ENCODE measurements around the gene LYVE1.

Gene LYVE1

GRCh38 chr11:10603721-10604297 lies 35.3 kb upstream of the LYVE1 start:
- Histone ChIP-seq H2BK15ac (replicated peaks; ENCODE audit: low read depth) (no peak overlapping the region), H3K9ac (ENCODE audit: low read length) (no peak overlapping the region), H3K4ac (ENCODE audit: low read depth, low read length) (no peak overlapping the region), H3K18ac (ENCODE audit: low read length) (no peak overlapping the region), H3K27me3 (ENCODE audit: insufficient read depth, low read length, poor library complexity) (no peaks in the 10 kb centered on the region), H3K23ac (ENCODE audit: low read length) (no peak overlapping the region), H2AK5ac (ENCODE audit: low read length) (peak overlapping the region; percentile 18), H3K4me1 (ENCODE audit: control insufficient read depth, low read depth, low read length) (peaks cover 10% of the 10 kb centered on the region), H3K4me2 (ENCODE audit: low read length) (no peak overlapping the region), H2BK5ac (ENCODE audit: low read length) (no peak overlapping the region), H3K27ac (ENCODE audit: low read depth, low read length) (no peak overlapping the region), H4K8ac (ENCODE audit: low read depth, low read length) (no peak overlapping the region), H2BK120ac (ENCODE audit: low read depth, low read length) (no peak overlapping the region), H3K4me3 (ENCODE audit: low read length) (no peak overlapping the region), H3K56ac (ENCODE audit: low read length) (peak overlapping the region; percentile 11), H3K36me3 (ENCODE audit: control insufficient read depth, insufficient read depth, low read length) (no peaks in the 10 kb centered on the region), H3K79me1 (ENCODE audit: low read length) (no peaks in the 10 kb centered on the region), H3K79me2 (ENCODE audit: control insufficient read depth, insufficient read depth, low read length) (no peaks in the 10 kb centered on the region), H4K5ac (ENCODE audit: low read length) (no peak overlapping the region)
- DNase-seq = no peak
- WGBS (ENCODE audit: extremely low coverage, insufficient coverage, low lambda C conversion rate) = no CpG with 5 or more reads among the region's 5 CpGs

- no peak for DNase-seq
- WGBS (ENCODE audit: extremely low coverage, insufficient coverage, low lambda C conversion rate) = no CpG with 5 or more reads among the region's 12 CpGs
Measured at GRCh38 chr11:10602945-10603344, 34.5 kb upstream of the LYVE1 start.

GRCh38 chr11:10602366-10602765 lies 33.9 kb upstream of the LYVE1 start:
- H3K27me3 ChIP-seq (ENCODE audit: insufficient read depth, low read length, poor library complexity) = no peaks in the 10 kb centered on the region
- no peak overlapping the region for H3K18ac ChIP-seq (ENCODE audit: low read length)
- H2BK120ac ChIP-seq (ENCODE audit: low read depth, low read length) = no peak overlapping the region
- DNase-seq = no peak
- no CpG with 5 or more reads among the region's 7 CpGs for WGBS (ENCODE audit: extremely low coverage, insufficient coverage, low lambda C conversion rate)
- H4K8ac ChIP-seq (ENCODE audit: low read depth, low read length) = no peak overlapping the region
- H3K4ac ChIP-seq (ENCODE audit: low read depth, low read length) = no peak overlapping the region
- no peak overlapping the region for H3K23ac ChIP-seq (ENCODE audit: low read length)
- no peak overlapping the region for H2AK5ac ChIP-seq (ENCODE audit: low read length)
- H3K4me2 ChIP-seq (ENCODE audit: low read length) = no peak overlapping the region
- H3K27ac ChIP-seq (ENCODE audit: low read depth, low read length) = no peak overlapping the region
- peaks cover 10% of the 10 kb centered on the region for H3K4me1 ChIP-seq (ENCODE audit: control insufficient read depth, low read depth, low read length)
- H3K79me1 ChIP-seq (ENCODE audit: low read length) = no peaks in the 10 kb centered on the region
- no peak overlapping the region for H2BK5ac ChIP-seq (ENCODE audit: low read length)
- no peak overlapping the region for H3K9ac ChIP-seq (ENCODE audit: low read length)
- no peaks in the 10 kb centered on the region for H3K79me2 ChIP-seq (ENCODE audit: control insufficient read depth, insufficient read depth, low read length)
- H2BK15ac ChIP-seq (replicated peaks; ENCODE audit: low read depth) = no peak overlapping the region
- no peak overlapping the region for H3K4me3 ChIP-seq (ENCODE audit: low read length)
- no peaks in the 10 kb centered on the region for H3K36me3 ChIP-seq (ENCODE audit: control insufficient read depth, insufficient read depth, low read length)
- no peak overlapping the region for H3K56ac ChIP-seq (ENCODE audit: low read length)
- H4K5ac ChIP-seq (ENCODE audit: low read length) = no peak overlapping the region

More at GRCh38 chr11:10602945-10603344, 34.5 kb upstream of the LYVE1 start:
- no peak overlapping the region for H3K4me2 ChIP-seq (ENCODE audit: low read length)
- H2BK15ac ChIP-seq (replicated peaks; ENCODE audit: low read depth) = no peak overlapping the region
- no peak overlapping the region for H2AK5ac ChIP-seq (ENCODE audit: low read length)
- H3K79me1 ChIP-seq (ENCODE audit: low read length) = no peaks in the 10 kb centered on the region
- H3K27me3 ChIP-seq (ENCODE audit: insufficient read depth, low read length, poor library complexity) = no peaks in the 10 kb centered on the region
- no peak overlapping the region for H4K5ac ChIP-seq (ENCODE audit: low read length)
- no peak overlapping the region for H3K18ac ChIP-seq (ENCODE audit: low read length)
- H3K4me1 ChIP-seq (ENCODE audit: control insufficient read depth, low read depth, low read length) = peaks cover 10% of the 10 kb centered on the region
- H3K36me3 ChIP-seq (ENCODE audit: control insufficient read depth, insufficient read depth, low read length) = no peaks in the 10 kb centered on the region
- H3K4me3 ChIP-seq (ENCODE audit: low read length) = no peak overlapping the region
- H3K9ac ChIP-seq (ENCODE audit: low read length) = no peak overlapping the region
- no peak overlapping the region for H3K56ac ChIP-seq (ENCODE audit: low read length)
- H2BK5ac ChIP-seq (ENCODE audit: low read length) = no peak overlapping the region
- H3K27ac ChIP-seq (ENCODE audit: low read depth, low read length) = no peak overlapping the region
- no peak overlapping the region for H3K4ac ChIP-seq (ENCODE audit: low read depth, low read length)
- no peaks in the 10 kb centered on the region for H3K79me2 ChIP-seq (ENCODE audit: control insufficient read depth, insufficient read depth, low read length)
- no peak overlapping the region for H3K23ac ChIP-seq (ENCODE audit: low read length)
- H2BK120ac ChIP-seq (ENCODE audit: low read depth, low read length) = no peak overlapping the region
- H4K8ac ChIP-seq (ENCODE audit: low read depth, low read length) = no peak overlapping the region

GRCh38 chr11:10601837-10602236 lies 33.4 kb upstream of the LYVE1 start:
- Histone ChIP-seq H3K23ac (ENCODE audit: low read length) (no peak overlapping the region), H2AK5ac (ENCODE audit: low read length) (no peak overlapping the region), H3K4ac (ENCODE audit: low read depth, low read length) (no peak overlapping the region), H3K4me1 (ENCODE audit: control insufficient read depth, low read depth, low read length) (peaks cover 9% of the 10 kb centered on the region), H2BK15ac (replicated peaks; ENCODE audit: low read depth) (no peak overlapping the region), H3K79me2 (ENCODE audit: control insufficient read depth, insufficient read depth, low read length) (no peaks in the 10 kb centered on the region), H4K5ac (ENCODE audit: low read length) (no peak overlapping the region), H3K27me3 (ENCODE audit: insufficient read depth, low read length, poor library complexity) (no peaks in the 10 kb centered on the region), H3K4me2 (ENCODE audit: low read length) (no peak overlapping the region), H3K9ac (ENCODE audit: low read length) (no peak overlapping the region), H3K56ac (ENCODE audit: low read length) (no peak overlapping the region), H3K36me3 (ENCODE audit: control insufficient read depth, insufficient read depth, low read length) (no peaks in the 10 kb centered on the region), H3K18ac (ENCODE audit: low read length) (no peak overlapping the region), H2BK5ac (ENCODE audit: low read length) (no peak overlapping the region), H2BK120ac (ENCODE audit: low read depth, low read length) (no peak overlapping the region), H3K4me3 (ENCODE audit: low read length) (no peak overlapping the region), H3K79me1 (ENCODE audit: low read length) (no peaks in the 10 kb centered on the region), H3K27ac (ENCODE audit: low read depth, low read length) (no peak overlapping the region), H4K8ac (ENCODE audit: low read depth, low read length) (no peak overlapping the region)
- no peak for DNase-seq
- WGBS (ENCODE audit: extremely low coverage, insufficient coverage, low lambda C conversion rate) = no CpG with 5 or more reads among the region's 6 CpGs

GRCh38 chr11:10600570-10601248 lies 32.2 kb upstream of the LYVE1 start:
- no peak overlapping the region for H2AK5ac ChIP-seq (ENCODE audit: low read length)
- H3K4ac ChIP-seq (ENCODE audit: low read depth, low read length) = no peak overlapping the region
- H3K4me2 ChIP-seq (ENCODE audit: low read length) = no peak overlapping the region
- no peak overlapping the region for H3K4me3 ChIP-seq (ENCODE audit: low read length)
- no peak overlapping the region for H4K5ac ChIP-seq (ENCODE audit: low read length)
- H3K56ac ChIP-seq (ENCODE audit: low read length) = peak overlapping the region; percentile 51
- WGBS (ENCODE audit: extremely low coverage, insufficient coverage, low lambda C conversion rate) = no CpG with 5 or more reads among the region's 11 CpGs
- no peak overlapping the region for H4K8ac ChIP-seq (ENCODE audit: low read depth, low read length)
- no peak overlapping the region for H2BK5ac ChIP-seq (ENCODE audit: low read length)
- H2BK15ac ChIP-seq (replicated peaks; ENCODE audit: low read depth) = no peak overlapping the region
- no peaks in the 10 kb centered on the region for H3K36me3 ChIP-seq (ENCODE audit: control insufficient read depth, insufficient read depth, low read length)
- no peaks in the 10 kb centered on the region for H3K27me3 ChIP-seq (ENCODE audit: insufficient read depth, low read length, poor library complexity)
- H3K79me1 ChIP-seq (ENCODE audit: low read length) = no peaks in the 10 kb centered on the region
- no peak overlapping the region for H3K23ac ChIP-seq (ENCODE audit: low read length)
- H2BK120ac ChIP-seq (ENCODE audit: low read depth, low read length) = no peak overlapping the region
- H3K27ac ChIP-seq (ENCODE audit: low read depth, low read length) = no peak overlapping the region
- H3K4me1 ChIP-seq (ENCODE audit: control insufficient read depth, low read depth, low read length) = peaks cover 2% of the 10 kb centered on the region
- H3K79me2 ChIP-seq (ENCODE audit: control insufficient read depth, insufficient read depth, low read length) = no peaks in the 10 kb centered on the region
- no peak for DNase-seq
- no peak overlapping the region for H3K9ac ChIP-seq (ENCODE audit: low read length)
- no peak overlapping the region for H3K18ac ChIP-seq (ENCODE audit: low read length)
